B cell (primary cell): ENCODE results near the gene LAMA4. TPM values are rescaled to one million over a fixed set of nuclear protein-coding genes. Genes with fewer than 3 reads are reported as not detected.

Experiments used
- ATAC-seq: fragments of 200-7000 bp; cut with Tn5 transposase; one replicate; pipeline ENCODE4 v1.10.0; 2021; ENCODE audit warnings: low read depth, mild to moderate bottlenecking, moderate number of reproducible peaks, moderate library complexity
- CTCF ChIA-PET: fragments of 350-600 bp; sonication (Branson Sonifier 250); formaldehyde crosslinking; loops from one replicate; lab custom pipeline; 2021; ENCODE audit warnings: antibody characterized with exemption, inconsistent platforms; lab: Charles Lee
- POLR2A ChIA-PET: fragments of 350-600 bp; sonication (Branson Sonifier 250); formaldehyde crosslinking; loops from one replicate; lab custom pipeline; 2021; ENCODE audit warnings: antibody characterized with exemption; lab: Charles Lee
- DNase-seq: peaks from one replicate; pipeline ENCODE4 v3.0.0; 2013
- H2AFZ ChIP-seq: 2 replicates; pipeline ENCODE4 v1.6.1; 2012; ENCODE audit warnings: mild to moderate bottlenecking, low read depth, low read length; ENCODE audit not compliant: insufficient read depth, poor library complexity, severe bottlenecking
- H3K27ac ChIP-seq, 2 donors: 1 replicate in 1 of 2; 2 replicates in 1 of 2; pipeline ENCODE4 v1.5.1; 2012 to 2013; ENCODE audit warnings: low read length in 2 of 2, mild to moderate bottlenecking in 2 of 2, moderate library complexity in 1 of 2
- H3K27me3 ChIP-seq, 4 experiments: fragments of 200-600 bp in 1 of 4; sonication (generic) in 1 of 4; replicated peaks in 1 of 4; 1 replicate in 2 of 4; 2 replicates in 2 of 4; pipeline versions ENCODE4 v1.6.1 to v1.7.0; 2013 to 2016; ENCODE audit warnings: low read length in 3 of 4, mild to moderate bottlenecking in 2 of 4, mixed read lengths in 1 of 4, moderate library complexity in 1 of 4; ENCODE audit not compliant: insufficient read depth in 4 of 4, control insufficient read depth in 3 of 4; ENCODE audit errors: control extremely low read depth in 1 of 4
- H3K36me3 ChIP-seq, 2 experiments: replicated peaks in 1 of 2; 1 replicate in 1 of 2; 2 replicates in 1 of 2; pipeline versions ENCODE4 v1.6.1 to v1.7.1; 2013; ENCODE audit warnings: low read length in 1 of 2; ENCODE audit not compliant: insufficient read depth in 2 of 2, control insufficient read depth in 1 of 2; ENCODE audit errors: control extremely low read depth in 1 of 2, extremely low read depth in 1 of 2
- H3K4me1 ChIP-seq, 2 donors: fragments of 200-600 bp in 1 of 2; sonication (generic) in 1 of 2; 1 replicate in 1 of 2; 2 replicates in 1 of 2; pipeline versions ENCODE4 v1.5.1 to v1.6.1; 2013 to 2017; ENCODE audit warnings: low read length in 2 of 2; ENCODE audit not compliant: control insufficient read depth in 2 of 2, insufficient read depth in 2 of 2
- H3K4me2 ChIP-seq: replicated peaks from 2 replicates; pipeline ENCODE3; 2012; ENCODE audit warnings: mild to moderate bottlenecking, low read depth, low read length; ENCODE audit not compliant: poor library complexity, severe bottlenecking
- H3K4me3 ChIP-seq, 5 experiments: fragments of 200-600 bp in 1 of 5; sonication (generic) in 1 of 5; 1 replicate in 3 of 5; 2 replicates in 2 of 5; pipeline versions ENCODE4 v1.5.1 to v1.7.0; 2011 to 2016; ENCODE audit warnings: low read length in 4 of 5, mild to moderate bottlenecking in 4 of 5, low read depth in 2 of 5, control low read depth in 1 of 5, moderate library complexity in 1 of 5; ENCODE audit not compliant: insufficient read depth in 1 of 5; ENCODE audit errors: control extremely low read depth in 1 of 5, extremely low read depth in 1 of 5
- H3K79me2 ChIP-seq: fragments of 200-600 bp; sonication (generic); one replicate; pipeline ENCODE4 v1.6.0; 2016; ENCODE audit warnings: low read length; ENCODE audit not compliant: control insufficient read depth, insufficient read depth
- H3K9ac ChIP-seq: fragments of 200-600 bp; sonication (generic); 2 replicates; pipeline ENCODE4 v1.6.1; 2017; ENCODE audit warnings: mild to moderate bottlenecking, low read length, moderate library complexity
- H3K9me3 ChIP-seq, 3 donors: one replicate each; pipeline versions ENCODE4 v1.6.1 to v1.7.1; 2013; ENCODE audit warnings: low read length in 2 of 3; ENCODE audit not compliant: control insufficient read depth in 2 of 3, insufficient read depth in 1 of 3; ENCODE audit errors: control extremely low read depth in 1 of 3
- H4K20me1 ChIP-seq: 2 replicates; pipeline ENCODE4 v1.6.0; 2012; ENCODE audit warnings: mild to moderate bottlenecking, low read length; ENCODE audit not compliant: insufficient read depth, control insufficient read depth, poor library complexity, severe bottlenecking
- H3K27ac Mint-ChIP-seq: one replicate; pipeline ENCODE4 v1.8.0; 2021; ENCODE audit warnings: mixed read lengths
- H3K27me3 Mint-ChIP-seq: one replicate; pipeline ENCODE4 v1.8.0; 2021; ENCODE audit warnings: mixed read lengths
- H3K4me1 Mint-ChIP-seq: one replicate; pipeline ENCODE4 v1.8.0; 2021; ENCODE audit warnings: mixed read lengths
- H3K4me3 Mint-ChIP-seq: one replicate; pipeline ENCODE4 v1.8.0; 2021; ENCODE audit warnings: mixed read lengths
- H3K9me3 Mint-ChIP-seq: one replicate; pipeline ENCODE4 v1.8.0; 2022; ENCODE audit warnings: mixed read lengths; ENCODE audit not compliant: insufficient read depth
- EZH2 ChIP-seq: IDR thresholded peaks from 2 replicates; pipeline ENCODE4 v1.6.1; 2012; ENCODE audit warnings: borderline replicate concordance, low read depth, mild to moderate bottlenecking, moderate library complexity, low read length; ENCODE audit not compliant: insufficient read depth, poor library complexity, severe bottlenecking
- WGBS: methylation state at CpG from one replicate; pipeline ENCODE4 v1.1.5; 2013; ENCODE audit warnings: missing lambda C conversion rate; ENCODE audit not compliant: insufficient coverage; 5-methylcytosine and 5-hydroxymethylcytosine counted together
- intact Hi-C: fragments of 100-400 bp; cut with micrococcal nuclease; formaldehyde crosslinking; loops from one replicate; pipeline ENCODE4 v1.10.0; 2022
- polyA plus RNA-seq: library from polyadenylated mRNA; depleted of rRNA; stranded (reverse); fragments of >200 nt; gene quantifications from 2 replicates; pipeline ENCODE4 v1.2.3, GENCODE V29; 2012
- total RNA-seq, 2 donors: library from RNA; stranded (reverse); fragments of 120-200 nt in 1 of 2; gene quantifications; 1 replicate in 1 of 2; 2 replicates in 1 of 2; pipeline versions ENCODE4 v1.2.3 to v1.2.4, GENCODE V29; 2013 to 2022
- TF ChIP-seq, protein P1 (sequence below): fragments of 200-600 bp; IDR thresholded peaks from one replicate; pipeline ENCODE4 v1.8.0; 2022; ENCODE audit warnings: antibody characterized with exemption, mild to moderate bottlenecking

LAMA4 gene
- total and polyA plus RNA-seq, 2 donors (not counting 1 experiment from before 2014, with no cell fraction given) = not detected

DNA sequence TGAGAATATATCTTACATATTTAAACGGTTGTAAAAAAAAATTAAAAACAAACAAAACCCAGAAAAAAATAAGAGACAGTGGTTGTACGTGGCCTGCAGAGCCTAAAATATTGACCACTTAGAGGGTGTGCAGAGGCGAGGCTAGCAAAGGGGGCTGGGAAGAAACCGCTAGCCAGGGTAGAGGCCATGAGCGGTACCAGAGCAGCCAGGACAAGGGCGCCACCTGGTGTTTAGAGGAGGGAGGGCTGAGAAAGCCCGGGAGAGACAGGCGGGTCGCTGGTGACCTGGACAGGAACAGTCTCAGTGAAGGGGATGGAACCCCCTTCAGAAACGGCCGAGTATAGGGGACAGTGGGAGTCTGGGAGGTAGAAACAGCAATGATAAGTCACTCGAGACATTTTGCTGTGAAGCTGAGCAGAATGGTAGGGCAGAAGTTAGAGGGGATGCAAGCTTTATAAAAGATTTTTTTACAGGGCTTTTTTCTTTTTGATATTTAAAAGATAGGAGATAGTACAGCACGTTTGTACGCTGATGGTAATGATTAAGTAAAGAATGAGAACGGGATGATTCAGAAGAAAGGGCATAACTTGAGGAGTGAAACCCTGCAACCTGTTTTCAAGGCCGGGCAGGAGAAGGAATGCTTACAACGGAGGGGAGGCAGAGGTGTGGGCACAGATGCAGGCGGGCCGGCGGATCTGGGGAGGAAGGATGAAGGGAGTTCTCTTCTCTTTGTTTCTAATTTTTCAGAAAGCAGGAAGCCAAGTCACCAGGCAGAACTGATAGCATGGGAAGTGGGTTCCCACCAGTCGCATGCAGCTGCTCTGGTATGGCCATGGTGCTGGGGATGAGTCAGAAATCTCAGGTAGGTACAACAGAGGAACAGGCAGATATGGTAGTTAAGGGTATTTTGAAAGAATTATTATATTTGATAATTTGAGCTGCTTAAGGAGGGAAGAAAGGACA is 90.8 kb downstream of the LAMA4 start:
- intact Hi-C loops = loop anchor here (1.0 to 5.0 kb wide), 4 partner anchors 76 to 1151 kb away; partner anchors contain the start of genes FAM229B and TUBE1

More for the DNA sequence above, 90.8 kb downstream of the LAMA4 start:
- Histone ChIP-seq H3K79me2 (no peaks in the 10 kb centered on the region), H3K4me3 (no peak overlapping the region), H3K4me1 (peaks cover 9% of the 10 kb centered on the region in 2 donors), H3K9me3 (no peaks in the 10 kb centered on the region), H4K20me1 (no peaks in the 10 kb centered on the region), H2AFZ (peak overlapping the region; percentile 48), H3K27ac (no peak overlapping the region), H3K4me2 (peak overlapping the region; percentile 46), H3K9ac (no peak overlapping the region), H3K36me3 (no peaks in the 10 kb centered on the region), H3K27me3 (peaks cover 0 to 22% (median 13%) of the 10 kb centered on the region in 4 experiments)
- ATAC-seq (peak; percentile 96), DNase-seq (peak; percentile 75)
- peaks cover 12% of the 10 kb centered on the region for H3K4me1 Mint-ChIP-seq
- 2% methylated on average over 20 of the region's 21 CpGs for WGBS
- no peaks in the 10 kb centered on the region for H3K9me3 Mint-ChIP-seq
- peaks cover 53% of the 10 kb centered on the region for H3K27me3 Mint-ChIP-seq
- no peak overlapping the region for H3K27ac Mint-ChIP-seq
- TF ChIP-seq EZH2 = no peak
- TF ChIP-seq, protein P1, sequence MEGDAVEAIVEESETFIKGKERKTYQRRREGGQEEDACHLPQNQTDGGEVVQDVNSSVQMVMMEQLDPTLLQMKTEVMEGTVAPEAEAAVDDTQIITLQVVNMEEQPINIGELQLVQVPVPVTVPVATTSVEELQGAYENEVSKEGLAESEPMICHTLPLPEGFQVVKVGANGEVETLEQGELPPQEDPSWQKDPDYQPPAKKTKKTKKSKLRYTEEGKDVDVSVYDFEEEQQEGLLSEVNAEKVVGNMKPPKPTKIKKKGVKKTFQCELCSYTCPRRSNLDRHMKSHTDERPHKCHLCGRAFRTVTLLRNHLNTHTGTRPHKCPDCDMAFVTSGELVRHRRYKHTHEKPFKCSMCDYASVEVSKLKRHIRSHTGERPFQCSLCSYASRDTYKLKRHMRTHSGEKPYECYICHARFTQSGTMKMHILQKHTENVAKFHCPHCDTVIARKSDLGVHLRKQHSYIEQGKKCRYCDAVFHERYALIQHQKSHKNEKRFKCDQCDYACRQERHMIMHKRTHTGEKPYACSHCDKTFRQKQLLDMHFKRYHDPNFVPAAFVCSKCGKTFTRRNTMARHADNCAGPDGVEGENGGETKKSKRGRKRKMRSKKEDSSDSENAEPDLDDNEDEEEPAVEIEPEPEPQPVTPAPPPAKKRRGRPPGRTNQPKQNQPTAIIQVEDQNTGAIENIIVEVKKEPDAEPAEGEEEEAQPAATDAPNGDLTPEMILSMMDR = peak; percentile 99
- ChIA-PET CTCF (interaction anchor here (0.7 to 4.4 kb wide), 18 partner anchors 9 to 1750 kb away, joined by 3 to 52 read pairs (median 3); partner anchors contain the start of genes FAM229B and TUBE1), POLR2A (no interaction called here)
- no peak overlapping the region for H3K4me3 Mint-ChIP-seq
